Stimulated activated CD4-positive, alpha-beta T cell treated with anti-CD3 and anti-CD28 coated beads, Interleukin-2, amount 100 ng/mL, for 4 hours (primary cell): ENCODE measurements around the gene EPHA4.

ENCODE experiments used
- DNase-seq: peaks from one replicate; pipeline ENCODE4 v3.0.0-alpha.2; 2020; ENCODE audit warnings: low read depth

Gene EPHA4

DNA sequence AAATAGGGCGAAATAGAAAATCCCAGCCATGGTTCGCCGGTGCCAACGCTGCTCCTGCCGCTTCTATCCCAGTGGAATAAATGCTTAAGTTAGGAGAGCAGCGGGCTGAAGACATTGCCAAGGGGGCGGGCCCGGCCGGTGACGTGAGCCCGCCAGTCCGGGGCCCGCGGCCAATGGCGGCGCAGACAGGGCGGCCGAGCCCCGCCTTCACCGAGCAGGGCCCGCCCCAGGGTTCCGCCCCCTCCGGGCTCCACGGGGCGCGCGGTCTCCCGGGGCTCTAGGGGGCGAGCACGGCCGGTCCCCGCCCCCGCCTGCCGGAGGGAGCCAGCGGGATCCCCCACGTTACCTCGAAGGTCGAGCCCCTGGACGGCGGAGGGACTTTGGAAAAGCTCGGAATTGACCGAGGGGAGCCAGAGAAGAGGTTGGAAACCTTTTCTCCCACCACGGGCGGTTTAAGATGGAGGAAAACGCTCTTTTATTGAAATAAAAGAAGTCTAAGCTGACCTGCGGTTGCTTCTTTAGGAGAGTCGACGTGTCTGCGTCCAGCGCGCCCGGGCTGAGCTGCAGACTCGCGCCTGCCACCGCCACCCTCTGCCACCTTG is at the start of gene EPHA4:
Gene EPHA4, minus strand, starts transcription at position 86 of the 602 bp plus-strand sequence. Its CDS starts 56 bp downstream, at position 30.
- DNase-seq, result peak; percentile 76

DNA sequence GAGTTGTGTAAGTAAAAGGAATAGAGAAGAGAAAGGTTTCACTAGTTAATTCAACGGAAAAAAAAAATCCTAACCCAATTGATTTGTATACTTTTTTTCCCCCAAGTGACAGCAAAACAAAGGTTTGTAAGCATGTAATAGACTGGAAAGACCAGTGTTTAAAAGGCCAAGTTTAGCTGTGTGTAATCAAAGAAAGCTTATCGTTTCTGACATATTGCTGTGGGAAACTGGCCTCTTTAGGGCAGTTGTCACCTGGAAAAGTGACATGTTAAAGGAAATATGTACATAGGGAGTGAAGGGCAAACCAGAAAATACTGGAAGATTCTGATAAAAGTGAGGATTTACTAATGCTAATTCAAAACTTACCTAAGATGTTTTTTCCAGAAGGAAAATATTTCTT is 45.9 kb upstream of the EPHA4 start:
- no peak for DNase-seq

DNA sequence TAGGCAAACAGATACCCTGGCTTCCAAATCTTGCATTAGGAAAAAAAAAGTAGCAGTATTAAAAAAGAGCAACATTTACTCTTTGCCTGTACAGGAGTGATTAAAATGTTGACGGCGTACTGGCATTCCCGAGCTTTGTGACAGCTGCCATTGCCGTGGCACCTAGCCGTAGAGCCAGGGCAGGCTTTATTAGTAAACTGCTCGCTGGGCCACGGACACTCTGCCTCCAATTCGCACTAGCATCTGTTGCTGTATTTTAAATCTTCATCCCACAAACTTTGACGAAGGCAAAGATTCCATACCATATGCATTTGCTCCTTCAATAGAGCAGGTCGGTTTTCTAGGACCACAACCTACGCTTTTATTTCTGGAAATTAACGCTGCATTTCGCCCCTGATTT is 44.5 kb upstream of the EPHA4 start:
- DNase-seq, result no peak

DNA sequence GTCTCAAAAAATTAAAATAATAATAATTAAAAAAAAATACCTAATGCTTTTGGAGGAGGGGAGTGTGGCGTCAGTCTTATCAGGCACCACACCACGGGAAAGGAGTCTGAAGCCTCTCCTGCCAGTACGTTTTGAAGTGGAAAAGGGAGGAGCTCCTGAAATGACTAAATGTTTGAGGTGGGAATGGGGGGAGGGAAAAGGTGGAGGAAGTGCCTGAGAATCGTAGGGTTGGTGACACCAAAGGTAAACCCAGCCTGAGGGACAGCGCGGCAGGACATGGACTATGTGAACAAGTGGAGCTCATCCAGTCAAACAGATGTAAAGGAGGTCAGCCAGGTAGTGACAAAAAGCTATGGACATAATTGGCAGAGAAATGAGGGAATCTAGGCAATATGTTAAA is 42.2 kb upstream of the EPHA4 start:
- no peak for DNase-seq

DNA sequence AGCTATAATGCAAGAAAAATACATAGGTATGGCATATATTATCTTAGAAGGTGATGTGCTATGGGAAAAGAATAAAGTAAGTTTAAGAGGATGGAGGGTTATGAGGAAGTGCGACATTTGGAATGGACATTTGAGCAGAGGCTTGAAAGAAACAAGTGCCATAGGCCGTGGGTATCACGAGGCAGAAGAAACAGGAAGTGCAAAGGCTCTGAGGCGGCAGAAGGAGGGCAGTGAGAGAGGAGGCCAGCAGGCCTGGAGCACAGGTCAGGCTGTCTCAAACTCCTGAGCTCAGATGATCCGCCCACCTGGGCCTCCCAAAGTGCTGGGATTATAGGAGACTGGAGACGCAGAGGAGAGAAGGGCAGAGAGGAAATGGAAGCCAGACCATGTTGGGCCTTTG is 40.7 kb upstream of the EPHA4 start:
- no peak for DNase-seq

DNA sequence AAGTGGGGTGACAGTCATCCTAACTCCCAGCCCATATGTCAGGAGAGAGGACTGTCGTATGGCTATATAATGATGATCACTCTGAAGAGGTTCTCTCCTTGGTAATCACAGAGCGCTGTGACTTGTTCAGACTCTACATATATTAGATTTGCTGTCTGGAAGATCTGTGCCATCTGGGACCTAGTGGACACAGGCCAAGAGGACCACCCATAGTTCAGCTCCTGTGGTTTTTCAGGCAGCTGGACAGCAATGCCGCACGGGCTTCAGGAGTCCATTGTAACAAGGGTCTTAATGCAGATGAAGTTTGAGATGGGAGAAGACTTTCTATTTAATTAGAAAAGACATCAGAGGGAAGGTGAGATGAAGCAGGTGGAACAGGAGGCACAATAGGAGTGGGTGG is 40.1 kb upstream of the EPHA4 start:
- DNase-seq, result no peak

DNA sequence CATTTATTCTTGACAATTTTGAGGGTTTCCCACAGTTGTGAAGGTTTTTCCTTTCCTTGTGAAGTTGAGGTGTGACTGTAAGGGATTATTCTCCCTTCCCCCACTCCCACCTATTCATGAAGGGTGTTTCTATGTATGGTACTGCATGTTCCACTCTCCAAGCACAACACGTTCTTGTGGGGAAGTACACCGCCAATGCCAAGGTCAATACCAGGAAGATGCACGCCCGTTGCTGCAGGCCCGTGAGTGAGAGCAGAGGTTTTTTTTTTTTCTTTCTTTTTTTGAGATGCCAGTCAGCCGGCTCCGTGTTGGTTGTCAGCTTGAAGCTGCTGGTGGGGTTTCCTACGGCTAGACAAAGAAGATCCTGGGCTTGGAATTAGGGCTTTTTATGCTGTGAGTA is 38.6 kb upstream of the EPHA4 start:
- no peak for DNase-seq

DNA sequence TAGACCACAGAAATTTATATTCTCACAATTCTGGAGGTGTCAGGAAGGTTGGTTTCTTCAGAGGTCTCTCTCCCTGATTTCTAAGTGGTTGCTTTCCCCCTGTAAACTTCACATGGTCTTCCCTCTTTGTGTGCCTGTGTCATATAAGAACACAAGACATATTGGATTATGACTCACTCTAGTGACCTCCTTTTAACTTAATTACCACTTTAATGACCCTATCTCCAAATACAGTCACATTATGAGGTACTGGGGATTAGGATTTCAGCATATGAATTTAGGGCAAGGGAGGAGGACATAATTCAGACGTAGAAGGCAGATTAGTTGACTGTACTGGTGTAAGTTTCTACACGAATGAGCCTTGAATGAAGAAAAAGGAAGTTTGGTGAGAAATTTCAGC is 38.2 kb upstream of the EPHA4 start:
- no peak for DNase-seq

DNA sequence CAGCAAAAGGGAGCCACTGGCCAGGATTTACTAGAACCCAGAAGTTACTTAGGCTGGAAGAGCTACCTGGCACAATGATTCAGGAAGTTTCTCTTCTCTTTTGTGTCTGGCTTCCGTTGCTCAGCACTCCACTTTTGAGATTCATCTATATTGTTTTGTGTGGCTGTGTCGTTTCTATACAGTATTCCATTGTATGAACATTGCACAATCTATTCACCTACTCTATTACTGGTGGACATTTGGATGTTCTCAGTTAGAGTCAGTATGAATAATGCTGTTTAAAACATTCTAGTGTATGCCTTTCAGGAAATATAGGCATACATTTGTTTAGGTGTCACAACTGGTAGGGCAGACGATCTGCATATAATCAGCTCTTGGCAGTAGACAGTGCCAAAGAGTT is 36.3 kb upstream of the EPHA4 start:
- no peak for DNase-seq

DNA sequence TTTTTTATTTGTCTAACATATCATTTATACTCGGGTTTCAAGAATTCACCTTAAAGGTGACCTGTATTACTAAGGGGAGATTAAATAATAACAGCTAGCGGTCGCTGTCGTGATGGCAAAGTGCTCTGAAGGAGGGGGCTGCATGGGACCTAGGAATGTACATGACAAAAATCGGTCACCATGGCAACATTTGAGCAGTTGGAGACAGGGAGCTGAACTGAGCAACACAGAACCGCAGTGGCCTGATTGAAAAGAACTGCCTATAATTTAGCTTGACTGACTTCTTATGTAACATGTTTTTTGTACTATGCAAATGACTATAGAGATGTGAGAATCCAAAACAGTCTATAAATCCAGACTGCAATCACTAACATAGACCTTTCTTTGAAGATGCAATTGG is 34.3 kb upstream of the EPHA4 start:
- DNase-seq, result no peak

DNA sequence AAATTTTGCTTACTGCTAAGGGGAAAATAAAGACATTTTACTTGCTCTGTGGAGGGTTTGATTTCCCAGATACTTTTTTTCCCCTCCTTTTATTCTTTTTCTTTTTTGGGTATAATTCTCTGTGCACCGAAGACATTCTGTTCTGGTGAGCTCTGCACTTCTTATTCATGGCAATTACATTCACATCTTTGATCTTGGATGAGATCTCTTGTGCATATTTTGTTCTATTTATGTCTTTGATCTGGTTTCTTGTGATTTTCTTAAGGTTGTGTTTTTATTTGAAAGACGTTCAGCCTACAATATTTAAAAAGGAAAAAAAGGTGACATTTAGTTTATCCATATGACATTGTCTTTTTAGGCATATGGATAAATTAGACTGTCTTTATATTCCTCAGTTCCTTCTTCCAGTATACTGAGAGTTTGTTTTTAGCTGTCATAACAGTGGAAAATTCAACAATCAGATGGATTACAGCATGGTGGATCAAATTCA is 33.7 kb upstream of the EPHA4 start:
- no peak for DNase-seq

DNA sequence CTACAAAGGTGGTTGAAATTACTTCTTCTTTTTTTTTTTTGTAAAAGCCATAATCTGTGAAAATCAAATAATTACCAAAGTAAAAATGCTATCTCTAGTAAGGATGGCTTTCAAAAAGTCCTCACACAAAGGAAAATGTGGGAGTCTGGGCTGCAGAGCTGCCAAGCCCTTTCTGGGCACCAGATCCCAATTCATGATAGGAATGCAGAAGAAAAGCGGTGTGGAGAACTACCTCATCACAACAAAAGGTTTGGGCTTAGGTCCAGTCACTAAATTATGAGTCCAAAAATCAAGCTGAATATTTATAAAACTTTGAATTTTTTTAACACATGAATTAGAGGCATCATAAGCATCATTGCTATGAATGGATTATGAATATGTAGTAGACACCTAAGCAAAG is 30.8 kb upstream of the EPHA4 start:
- no peak for DNase-seq

DNA sequence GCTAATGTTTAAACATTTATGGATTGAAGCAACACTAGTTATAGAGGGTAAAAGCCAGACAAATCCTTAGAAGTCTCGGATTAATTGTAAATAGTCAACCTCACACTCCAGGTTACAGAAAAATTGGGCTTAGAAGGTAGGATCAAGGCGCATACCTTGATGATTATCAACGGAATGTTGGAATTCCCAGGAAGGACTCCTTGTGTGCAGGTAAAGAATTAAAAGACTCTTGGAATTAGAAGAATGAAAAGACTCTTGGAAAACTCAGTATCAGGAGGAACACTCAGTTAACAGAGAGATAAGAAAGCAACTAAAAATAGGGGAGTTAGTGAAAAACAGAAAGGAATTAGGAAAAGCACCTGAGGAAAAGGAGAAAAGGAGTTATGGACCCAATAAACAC is 29.3 kb upstream of the EPHA4 start:
- no peak for DNase-seq

DNA sequence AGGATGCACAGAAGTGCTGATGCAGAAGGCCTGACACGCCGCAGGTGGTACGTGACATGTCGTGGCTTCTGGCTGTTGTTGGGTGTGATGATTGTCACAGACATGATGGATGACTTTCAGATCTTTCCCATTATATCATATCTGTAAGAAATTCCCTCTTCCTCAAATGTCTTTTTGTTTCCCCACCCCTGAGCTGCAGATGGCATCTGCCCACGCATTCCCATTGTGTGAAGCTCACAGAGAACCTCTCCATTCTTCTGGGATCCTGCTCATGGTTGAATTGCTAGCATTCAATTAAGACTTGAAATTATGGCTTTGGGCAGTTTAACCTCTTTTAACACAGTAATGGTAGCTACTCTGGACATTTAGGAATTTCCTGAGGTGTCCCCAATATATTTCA is 28.3 kb upstream of the EPHA4 start:
- DNase-seq, result no peak

DNA sequence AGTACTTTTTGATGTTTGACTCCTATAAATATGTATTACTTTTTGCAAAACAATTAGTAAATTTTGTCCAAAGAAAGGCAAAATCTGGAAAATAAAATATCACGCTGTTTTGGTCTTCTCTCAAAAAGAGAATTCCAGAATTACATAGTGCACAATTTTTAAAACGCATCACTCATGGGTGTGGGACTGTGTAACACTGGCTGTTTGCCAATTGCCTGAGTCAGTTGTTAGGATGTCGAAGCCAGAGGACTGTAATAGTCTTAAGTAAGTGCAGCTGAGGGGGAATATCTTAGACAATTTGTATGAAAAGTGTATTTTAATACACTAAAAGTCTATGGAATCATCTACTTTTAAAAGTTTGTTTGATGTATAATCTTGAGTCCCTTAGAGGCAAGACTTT is 24.1 kb upstream of the EPHA4 start:
- DNase-seq, result no peak

DNA sequence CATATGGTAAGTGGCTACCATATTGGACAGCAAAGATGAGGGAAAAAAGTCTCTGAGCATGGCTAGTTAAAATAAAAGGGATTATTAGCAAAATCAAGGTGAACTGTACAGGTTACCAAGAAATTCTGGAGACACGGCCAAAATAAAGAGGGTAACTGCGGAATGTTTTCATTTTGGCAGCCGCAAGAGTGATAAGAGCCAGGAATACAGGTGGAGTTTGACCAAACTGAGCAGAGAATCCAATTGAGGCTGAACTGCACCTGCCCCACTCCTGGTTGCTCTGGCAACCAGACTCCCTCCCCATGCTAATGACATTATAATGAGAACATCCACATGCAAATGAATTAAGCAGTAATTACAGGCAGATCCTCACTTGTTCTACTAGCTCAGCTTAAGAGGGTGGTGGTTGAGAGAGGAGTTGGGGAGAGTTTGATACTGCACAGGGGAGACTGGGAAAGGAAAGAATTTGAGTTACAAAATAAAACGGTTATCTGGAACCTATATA is 18.8 kb upstream of the EPHA4 start:
- no peak for DNase-seq

DNA sequence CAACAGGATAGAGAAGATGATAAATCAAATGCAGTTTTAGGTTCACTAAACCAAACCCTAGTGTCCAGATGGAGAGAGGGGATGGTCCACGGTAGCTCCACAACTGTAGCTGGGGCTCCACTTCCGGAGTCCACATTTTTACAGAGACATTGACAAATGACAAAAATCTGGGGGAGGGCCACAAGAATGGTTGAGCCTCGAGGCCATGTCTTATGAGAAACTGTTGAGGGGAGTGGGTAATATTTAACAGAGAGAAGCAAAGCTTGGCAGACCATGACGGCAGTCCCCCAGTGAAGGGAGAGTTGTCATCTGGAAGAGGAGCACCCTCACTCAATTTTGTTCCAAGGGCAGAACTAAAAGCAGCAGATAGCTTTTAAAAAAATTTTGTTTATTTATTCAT is 17.6 kb upstream of the EPHA4 start:
- DNase-seq, result no peak

DNA sequence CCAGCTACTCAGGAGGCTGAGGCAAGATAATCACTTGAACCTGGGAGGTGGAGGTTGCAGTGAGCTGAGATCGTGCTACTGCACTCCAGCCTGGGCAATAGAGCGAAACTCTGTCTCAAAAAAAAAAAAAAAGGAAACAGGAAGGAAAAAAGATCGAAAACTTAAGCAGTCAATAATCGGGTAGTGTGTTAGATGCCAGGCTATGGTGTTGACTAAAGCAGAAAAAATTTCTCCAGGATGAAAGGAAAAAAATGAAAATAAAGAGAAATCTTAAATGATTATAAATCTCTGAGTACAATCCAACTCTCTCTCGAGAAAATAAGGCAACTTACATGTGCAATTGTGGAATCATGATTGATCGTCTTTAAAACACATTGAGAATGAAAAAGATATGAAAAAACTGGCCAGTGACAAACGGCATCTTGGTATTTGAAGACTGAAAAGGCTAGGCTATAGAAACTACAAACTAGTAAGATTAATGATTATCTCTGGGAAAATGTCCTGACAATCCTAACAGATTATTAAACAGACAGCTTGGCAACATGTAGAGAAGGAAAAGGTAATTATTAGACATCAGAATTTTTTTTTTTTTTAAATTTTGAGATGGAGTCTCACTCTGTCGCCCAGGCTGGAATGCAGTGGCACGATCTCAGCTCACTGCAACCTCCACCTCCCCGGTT is 16.3 kb upstream of the EPHA4 start:
- no peak for DNase-seq

DNA sequence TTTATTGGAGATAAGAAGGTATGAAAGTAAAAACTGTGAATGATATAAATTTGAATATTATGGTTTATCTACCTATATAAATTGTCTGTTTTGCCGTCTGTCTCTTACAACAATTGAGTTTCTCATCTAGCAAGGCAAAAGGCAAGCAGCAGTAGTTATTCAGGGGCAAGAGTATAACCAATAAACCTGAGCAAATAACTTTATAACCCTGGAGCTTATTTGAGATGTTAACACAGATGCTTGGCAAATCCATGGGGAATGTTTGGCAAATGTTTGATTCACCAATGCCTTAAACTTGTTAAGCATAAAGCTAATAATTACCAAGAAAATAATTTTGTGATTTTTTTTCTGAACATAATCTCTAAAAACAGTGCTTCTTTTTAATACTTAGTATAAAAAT is 9.9 kb upstream of the EPHA4 start:
- DNase-seq, result no peak

DNA sequence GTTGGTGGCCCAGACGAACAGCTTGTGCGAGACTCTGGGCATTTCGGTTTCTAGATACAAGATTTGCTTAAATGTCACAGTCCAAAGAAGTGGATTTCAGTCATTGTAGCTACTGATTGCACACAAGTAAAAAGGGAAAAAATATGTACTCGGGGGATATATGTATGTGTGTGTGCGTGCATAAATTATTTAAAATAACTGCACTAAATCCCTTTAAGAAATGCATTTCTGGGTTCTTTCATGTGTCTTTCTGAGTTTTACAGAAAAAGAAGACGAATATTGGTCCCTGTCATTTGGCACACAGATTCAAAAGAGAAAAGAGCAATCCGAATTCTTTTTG is 2.1 kb upstream of the EPHA4 start:
- DNase-seq, result no peak

DNA sequence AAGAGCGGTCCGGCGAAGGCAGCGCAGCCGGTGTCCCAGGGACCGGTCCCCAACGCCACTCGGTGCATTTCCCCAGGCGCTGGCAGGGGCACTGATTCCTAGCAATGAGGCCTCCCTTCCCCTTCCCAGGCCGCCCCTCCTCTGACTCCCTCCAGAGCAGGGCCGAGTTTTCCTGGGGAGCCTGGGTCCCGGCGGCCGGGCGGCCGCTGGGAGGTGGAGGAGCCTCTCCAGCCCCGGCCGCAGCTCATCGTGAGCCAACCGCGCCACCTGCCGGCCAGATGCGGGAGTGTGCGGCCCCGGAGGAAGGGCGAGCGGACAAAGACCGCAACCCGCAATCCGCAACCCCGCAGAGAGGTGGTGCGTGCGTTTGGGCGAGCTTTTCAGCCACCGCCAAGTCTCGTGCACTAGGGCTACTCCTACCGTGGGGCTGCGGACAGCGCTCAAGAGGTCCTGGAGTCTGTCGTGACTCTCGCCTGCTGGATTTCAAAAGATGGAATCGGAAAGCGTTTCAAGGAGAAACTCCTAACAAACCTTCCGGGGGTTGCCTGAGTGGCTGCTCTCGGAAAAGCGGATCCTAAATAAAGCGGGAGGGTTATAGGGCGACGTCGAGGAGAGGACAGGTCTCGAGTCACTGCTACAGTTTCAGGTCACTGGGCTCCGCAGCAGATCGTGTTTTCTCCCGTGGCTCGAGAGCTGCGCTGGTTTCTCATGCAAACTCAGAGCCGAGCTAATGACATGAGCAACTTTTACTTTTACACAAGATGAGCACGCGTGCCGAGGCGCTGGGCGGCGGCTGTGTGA is 1.5 kb upstream of the EPHA4 start:
- peak; percentile 62 for DNase-seq

DNA sequence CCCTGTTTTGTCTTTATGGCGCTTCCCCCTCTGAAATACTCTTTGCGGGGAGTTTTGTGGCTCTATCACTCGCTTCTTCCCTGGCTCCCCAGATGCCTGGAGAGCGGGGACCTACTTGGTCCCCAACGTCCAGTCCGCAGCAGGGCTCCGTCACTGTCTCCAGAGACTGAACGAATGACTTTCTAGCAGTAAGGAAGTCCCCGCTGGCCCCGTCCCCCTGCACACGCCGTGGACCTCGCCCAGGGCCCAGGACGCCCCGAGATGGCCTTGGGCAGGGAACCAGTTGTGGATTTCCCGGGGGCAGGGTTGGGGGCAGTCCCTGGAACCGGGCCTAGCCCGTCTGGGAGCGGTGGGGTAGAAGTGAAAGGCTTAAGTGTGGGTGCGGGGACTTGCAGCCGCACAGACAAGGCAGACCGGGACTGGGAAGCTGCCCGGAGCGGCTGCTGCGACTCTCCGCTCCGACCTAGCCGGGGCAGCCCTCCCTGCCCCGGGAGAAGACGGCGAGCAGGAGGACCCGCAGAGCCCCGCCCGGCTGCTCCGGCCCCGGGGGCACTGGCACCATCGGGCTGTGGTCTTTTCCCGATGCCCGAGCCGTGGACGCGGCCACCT is 821 bp upstream of the EPHA4 start:
- DNase-seq, result no peak
